C4-2B (cell line): ENCODE results near the gene LRMDA.

Source experiments
- ZFX ChIP-seq: fragments of 450-650 bp; IDR thresholded peaks from 2 replicates; pipeline ENCODE4 v1.6.1; 2017
- TF ChIP-seq, protein P1 (sequence below): fragments of 450-650 bp; conservative IDR thresholded peaks from 2 replicates; pipeline ENCODE4 v1.5.1; 2017; ENCODE audit warnings: mild to moderate bottlenecking

DNA sequence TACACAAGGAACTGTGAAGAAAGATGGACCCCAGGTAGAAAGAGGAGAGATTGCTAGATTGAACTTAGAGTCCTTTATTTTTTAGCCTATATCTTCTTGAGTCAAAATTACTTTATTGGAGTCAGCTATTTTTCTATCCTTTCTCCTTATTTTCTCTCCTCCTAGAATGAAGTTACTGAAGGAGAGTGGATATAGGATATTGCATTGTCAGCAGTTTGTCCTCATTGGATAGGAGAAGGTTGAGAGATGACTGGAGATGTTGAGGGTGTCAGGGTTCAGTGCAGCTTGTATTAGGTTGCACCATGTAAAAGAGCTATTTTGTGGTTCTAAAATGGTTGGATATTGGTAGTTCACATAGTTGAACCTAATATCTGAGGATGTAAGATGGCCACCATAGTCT lies 5.5 kb downstream of the LRMDA start:
- TF ChIP-seq, protein P1, sequence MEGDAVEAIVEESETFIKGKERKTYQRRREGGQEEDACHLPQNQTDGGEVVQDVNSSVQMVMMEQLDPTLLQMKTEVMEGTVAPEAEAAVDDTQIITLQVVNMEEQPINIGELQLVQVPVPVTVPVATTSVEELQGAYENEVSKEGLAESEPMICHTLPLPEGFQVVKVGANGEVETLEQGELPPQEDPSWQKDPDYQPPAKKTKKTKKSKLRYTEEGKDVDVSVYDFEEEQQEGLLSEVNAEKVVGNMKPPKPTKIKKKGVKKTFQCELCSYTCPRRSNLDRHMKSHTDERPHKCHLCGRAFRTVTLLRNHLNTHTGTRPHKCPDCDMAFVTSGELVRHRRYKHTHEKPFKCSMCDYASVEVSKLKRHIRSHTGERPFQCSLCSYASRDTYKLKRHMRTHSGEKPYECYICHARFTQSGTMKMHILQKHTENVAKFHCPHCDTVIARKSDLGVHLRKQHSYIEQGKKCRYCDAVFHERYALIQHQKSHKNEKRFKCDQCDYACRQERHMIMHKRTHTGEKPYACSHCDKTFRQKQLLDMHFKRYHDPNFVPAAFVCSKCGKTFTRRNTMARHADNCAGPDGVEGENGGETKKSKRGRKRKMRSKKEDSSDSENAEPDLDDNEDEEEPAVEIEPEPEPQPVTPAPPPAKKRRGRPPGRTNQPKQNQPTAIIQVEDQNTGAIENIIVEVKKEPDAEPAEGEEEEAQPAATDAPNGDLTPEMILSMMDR, result no peak
- no peak for TF ChIP-seq ZFX
